ENCODE measurements around the gene ARF4.

DNA sequence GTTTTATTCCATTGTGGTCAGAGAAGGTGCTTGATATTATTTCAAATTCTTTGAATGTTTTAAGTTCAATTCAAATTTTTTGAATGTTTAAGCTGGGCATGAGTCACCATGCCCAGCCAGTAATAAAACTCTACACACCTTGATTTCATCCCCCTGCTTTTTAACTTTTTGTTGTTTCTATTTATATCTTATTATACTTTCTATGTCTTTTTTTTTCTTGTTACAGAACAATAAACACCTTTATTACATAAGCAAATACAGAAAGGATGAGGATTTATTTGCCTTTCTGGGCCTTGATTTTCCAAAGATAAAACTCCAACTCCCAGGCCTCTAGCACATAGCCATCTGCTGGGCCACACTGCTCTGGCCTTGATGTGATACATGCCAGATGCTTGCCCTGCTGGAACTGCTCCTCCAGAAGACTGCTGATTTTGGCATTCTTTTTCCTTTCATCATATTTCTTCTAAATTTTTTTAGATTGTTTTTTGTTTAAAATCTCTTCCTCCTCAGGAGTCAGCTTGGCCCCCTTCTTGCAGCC, 67.0 kb downstream of the ARF4 start:
- TF ChIP-seq CTCF (IDR thresholded peaks at IDR 0.05) (no peak), POLR2A (IDR thresholded peaks at IDR 0.05) (no peak), POLR2AphosphoS5 (IDR thresholded peaks at IDR 0.05) (no peak)
